Mucosa of descending colon (tissue), 3 donors: Measurements from ENCODE around the gene UBFD1. TPM values are rescaled to one million over a fixed set of nuclear protein-coding genes. Genes with fewer than 3 reads are reported as not detected.

ENCODE experiments used
- ATAC-seq: fragments of 200-7000 bp; cut with Tn5 transposase; one replicate; pipeline ENCODE4 v1.9.1; 2020; ENCODE audit warnings: mild to moderate bottlenecking, moderate library complexity
- DNase-seq, 3 donors: peaks; one replicate each; pipeline ENCODE4 v3.0.0-alpha.2; 2020
- H3K36me3 ChIP-seq: fragments of 200-600 bp; one replicate; pipeline ENCODE4 v1.8.0; 2021; ENCODE audit warnings: low read depth, mild to moderate bottlenecking
- H3K4me1 ChIP-seq: fragments of 200-600 bp; one replicate; pipeline ENCODE4 v1.8.0; 2021; ENCODE audit warnings: low read depth, mild to moderate bottlenecking
- H3K4me3 ChIP-seq: fragments of 200-600 bp; one replicate; pipeline ENCODE4 v1.8.0; 2021; ENCODE audit warnings: mild to moderate bottlenecking
- H3K9me3 ChIP-seq: fragments of 200-600 bp; one replicate; pipeline ENCODE4 v1.8.0; 2021; ENCODE audit warnings: mild to moderate bottlenecking
- intact Hi-C, 2 donors: fragments of 100-400 bp; cut with DNase I in 1 of 2; cut with micrococcal nuclease in 1 of 2; formaldehyde crosslinking; loops; one replicate each; pipeline versions ENCODE4 v1.11.0 to v1.11.1; 2022; cut with DNase I, micrococcal nuclease
- total RNA-seq, 3 donors: library from RNA; stranded (reverse); fragmentation: NEBNext Ultra II Directional in 2 of 3; extraction: Animal tissue kit (Norgen Biotek cat#: 25700) in 2 of 3; gene quantifications; one replicate each; pipeline versions ENCODE4 v1.2.1 to v1.2.4, GENCODE V29; 2021 to 2023
- TF ChIP-seq, protein P1 (sequence below): fragments of 200-600 bp; IDR thresholded peaks from one replicate; pipeline ENCODE4 v1.8.0; 2022; ENCODE audit warnings: antibody characterized with exemption, mild to moderate bottlenecking
- donor health status: DM: no; HTN: no; CAD: no; lungs with moderate emphysema.
- donor health status: DM: no; HTN: no; CAD: no.
- donor health status: DM: no; HTN: yes; CAD: no.

The UBFD1 gene
- total RNA-seq, 3 donors from 2014 or later = 27.8 to 38.3 (median 28.5) TPM

DNA sequence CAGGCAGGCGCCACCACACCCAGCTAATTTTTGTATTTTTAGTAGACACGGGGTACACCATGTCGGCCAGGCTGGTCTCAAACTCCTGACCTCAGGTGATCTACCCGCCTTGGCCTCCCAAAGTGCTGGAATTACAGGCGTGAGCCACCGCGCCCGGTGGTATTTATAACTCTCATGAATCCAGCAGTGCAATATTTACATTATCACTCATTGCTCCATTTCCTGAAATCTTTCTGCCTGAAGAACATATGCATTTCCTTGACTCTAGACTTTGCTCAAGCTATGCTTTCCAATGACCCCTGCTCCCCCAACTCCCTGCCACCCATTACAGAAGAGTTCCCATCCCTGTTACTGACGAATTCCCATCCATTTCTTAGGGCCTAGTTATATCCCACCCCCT, 58.3 kb downstream of the UBFD1 start:
- Histone ChIP-seq H3K4me3 (no peak overlapping the region), H3K36me3 (no peaks in the 10 kb centered on the region), H3K4me1 (no peaks in the 10 kb centered on the region), H3K9me3 (no peaks in the 10 kb centered on the region)
- ATAC-seq (peak; percentile 83), DNase-seq (peak in 1 of 3 donors; percentile 28)
- intact Hi-C loops = no loop called here
- TF ChIP-seq, protein P1, sequence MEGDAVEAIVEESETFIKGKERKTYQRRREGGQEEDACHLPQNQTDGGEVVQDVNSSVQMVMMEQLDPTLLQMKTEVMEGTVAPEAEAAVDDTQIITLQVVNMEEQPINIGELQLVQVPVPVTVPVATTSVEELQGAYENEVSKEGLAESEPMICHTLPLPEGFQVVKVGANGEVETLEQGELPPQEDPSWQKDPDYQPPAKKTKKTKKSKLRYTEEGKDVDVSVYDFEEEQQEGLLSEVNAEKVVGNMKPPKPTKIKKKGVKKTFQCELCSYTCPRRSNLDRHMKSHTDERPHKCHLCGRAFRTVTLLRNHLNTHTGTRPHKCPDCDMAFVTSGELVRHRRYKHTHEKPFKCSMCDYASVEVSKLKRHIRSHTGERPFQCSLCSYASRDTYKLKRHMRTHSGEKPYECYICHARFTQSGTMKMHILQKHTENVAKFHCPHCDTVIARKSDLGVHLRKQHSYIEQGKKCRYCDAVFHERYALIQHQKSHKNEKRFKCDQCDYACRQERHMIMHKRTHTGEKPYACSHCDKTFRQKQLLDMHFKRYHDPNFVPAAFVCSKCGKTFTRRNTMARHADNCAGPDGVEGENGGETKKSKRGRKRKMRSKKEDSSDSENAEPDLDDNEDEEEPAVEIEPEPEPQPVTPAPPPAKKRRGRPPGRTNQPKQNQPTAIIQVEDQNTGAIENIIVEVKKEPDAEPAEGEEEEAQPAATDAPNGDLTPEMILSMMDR = no peak

Other genes with a start within 250 kb of the UBFD1 start
- 10 to 100 TPM; 25.4 to 40.5 (median 32.6) TPM for gene COG7, start 104.5 kb upstream of the UBFD1 start, total RNA-seq
- gene GGA2, start 47.2 kb upstream of the UBFD1 start, total RNA-seq = 10 to 100 TPM; 37.9 to 62.6 (median 47.6) TPM
- 10 to 100 TPM; 15.2 to 18.0 (median 17.2) TPM for gene EARS2, start 377 bp upstream of the UBFD1 start, total RNA-seq
- 100 to 1,000 TPM; 101 to 126 (median 115) TPM for gene NDUFAB1, start 38.6 kb downstream of the UBFD1 start, total RNA-seq
- gene PALB2, start 83.6 kb downstream of the UBFD1 start, total RNA-seq = 10 to 100 TPM in 2 of 3 donors, 1 to 10 TPM in 1; 7.7 to 12.7 (median 11.0) TPM
- 10 to 100 TPM; 57.3 to 73.9 (median 67.7) TPM for gene DCTN5, start 83.7 kb downstream of the UBFD1 start, total RNA-seq
- 10 to 100 TPM in 2 of 3 donors, 1 to 10 TPM in 1; 4.7 to 28.6 (median 13.3) TPM for gene PLK1, start 121.2 kb downstream of the UBFD1 start, total RNA-seq
- 100 to 1,000 TPM in 2 of 3 donors, 10 to 100 TPM in 1; 89.4 to 263 (median 154) TPM for gene ERN2, start 155.5 kb downstream of the UBFD1 start, total RNA-seq
- gene CHP2, start 197.3 kb downstream of the UBFD1 start, total RNA-seq = 100 to 1,000 TPM in 2 of 3 donors, 10 to 100 TPM in 1; 97.5 to 432 (median 101) TPM